Astrocyte (in vitro differentiated cells and primary cell): ENCODE measurements around the gene PDE6B. TPM values are rescaled to one million over a fixed set of nuclear protein-coding genes. Genes with fewer than 3 reads are reported as not detected.
A peak's percentile ranks its signal among the peaks of the same experiment; 100 is the strongest.

Experiments used
- DNase-seq: peaks from one replicate; pipeline ENCODE4 v3.0.0-alpha.2; 2010; ENCODE audit warnings: low read depth
- FAIRE-seq: peaks from 2 replicates; lab custom pipeline; 2011; peaks lifted over from hg19 to GRCh38; lab: Jason Lieb, UNC
- H2AFZ ChIP-seq: 2 replicates; pipeline ENCODE4 v1.6.0; 2012; ENCODE audit warnings: low read depth, low read length, inconsistent platforms
- H3K27ac ChIP-seq: 2 replicates; pipeline ENCODE4 v1.5.1; 2011; ENCODE audit warnings: low read depth, low read length, inconsistent platforms
- H3K27me3 ChIP-seq: 2 replicates; pipeline ENCODE4 v1.6.0; 2011; ENCODE audit warnings: low read length, inconsistent platforms; ENCODE audit not compliant: insufficient read depth
- H3K36me3 ChIP-seq: 2 replicates; pipeline ENCODE4 v1.5.1; 2011; ENCODE audit warnings: low read length, inconsistent platforms; ENCODE audit not compliant: insufficient read depth
- H3K4me1 ChIP-seq: 2 replicates; pipeline ENCODE4 v1.5.1; 2011; ENCODE audit warnings: low read length, inconsistent platforms; ENCODE audit not compliant: insufficient read depth
- H3K4me2 ChIP-seq: 2 replicates; pipeline ENCODE4 v1.6.0; 2012; ENCODE audit warnings: low read length, inconsistent platforms
- H3K4me3 ChIP-seq: 2 replicates; pipeline ENCODE4 v1.5.1; 2011; ENCODE audit warnings: low read depth, mild to moderate bottlenecking, low read length, inconsistent platforms; ENCODE audit not compliant: insufficient read depth
- H3K79me2 ChIP-seq: 2 replicates; pipeline ENCODE4 v1.6.0; 2012; ENCODE audit warnings: mild to moderate bottlenecking, low read length, inconsistent platforms; ENCODE audit not compliant: insufficient read depth
- H3K9ac ChIP-seq: 2 replicates; pipeline ENCODE4 v1.6.0; 2012; ENCODE audit warnings: mild to moderate bottlenecking, low read length, inconsistent platforms
- H3K9me3 ChIP-seq: 2 replicates; pipeline ENCODE4 v1.5.1; 2012; ENCODE audit warnings: low read depth, mild to moderate bottlenecking, low read length, inconsistent platforms; ENCODE audit not compliant: insufficient read depth
- H4K20me1 ChIP-seq: 2 replicates; pipeline ENCODE4 v1.6.0; 2012; ENCODE audit warnings: low read length, inconsistent platforms; ENCODE audit not compliant: insufficient read depth
- H3K27ac Mint-ChIP-seq: one replicate; pipeline ENCODE4 v1.8.0; 2021; ENCODE audit warnings: mild to moderate bottlenecking, mixed read lengths; ENCODE audit not compliant: unreplicated experiment
- H3K27me3 Mint-ChIP-seq: one replicate; pipeline ENCODE4 v1.8.0; 2021; ENCODE audit warnings: low read depth, mixed read lengths; ENCODE audit not compliant: unreplicated experiment
- H3K36me3 Mint-ChIP-seq: one replicate; pipeline ENCODE4 v1.8.0; 2021; ENCODE audit warnings: low read depth, mixed read lengths; ENCODE audit not compliant: unreplicated experiment
- H3K4me1 Mint-ChIP-seq: one replicate; pipeline ENCODE4 v1.8.0; 2021; ENCODE audit warnings: low read depth, mixed read lengths; ENCODE audit not compliant: unreplicated experiment
- H3K4me3 Mint-ChIP-seq: one replicate; pipeline ENCODE4 v1.8.0; 2021; ENCODE audit warnings: mild to moderate bottlenecking, moderate library complexity, mixed read lengths; ENCODE audit not compliant: unreplicated experiment
- H3K9me3 Mint-ChIP-seq: one replicate; pipeline ENCODE4 v1.8.0; 2021; ENCODE audit warnings: mild to moderate bottlenecking, mixed read lengths; ENCODE audit not compliant: unreplicated experiment
- CTCF ChIP-seq: IDR thresholded peaks from 2 replicates; pipeline ENCODE4 v1.5.1; 2011; ENCODE audit warnings: low read depth, mild to moderate bottlenecking, inconsistent platforms, low read length, moderate library complexity; ENCODE audit not compliant: insufficient read depth
- EZH2 ChIP-seq: IDR thresholded peaks from 2 replicates; pipeline ENCODE4 v1.6.1; 2012; ENCODE audit warnings: mild to moderate bottlenecking, low read length, inconsistent platforms; ENCODE audit not compliant: insufficient read depth
- total RNA-seq: library from RNA; stranded (reverse); gene quantifications from 2 replicates; pipeline ENCODE4 v1.2.1, GENCODE V29; 2021

The PDE6B gene
- total RNA-seq, 1 donor from 2014 or later, result 2.8 TPM

- Histone ChIP-seq H3K27ac (no peak overlapping the region), H3K4me2 (no peak overlapping the region), H3K4me3 (no peak overlapping the region), H3K36me3 (peaks cover 2% of the 10 kb centered on the region), H3K27me3 (no peaks in the 10 kb centered on the region), H3K4me1 (peaks cover 17% of the 10 kb centered on the region), H3K9ac (no peak overlapping the region), H4K20me1 (peaks cover 14% of the 10 kb centered on the region), H3K79me2 (peaks cover 24% of the 10 kb centered on the region), H3K9me3 (no peaks in the 10 kb centered on the region), H2AFZ (no peak overlapping the region)
- DNase-seq (no peak), FAIRE-seq (no peak)
- Mint-ChIP-seq H3K27ac (no peak overlapping the region), H3K9me3 (peaks cover 2% of the 10 kb centered on the region), H3K36me3 (peaks cover 8% of the 10 kb centered on the region), H3K4me3 (no peak overlapping the region), H3K27me3 (peaks cover 5% of the 10 kb centered on the region), H3K4me1 (peaks cover 5% of the 10 kb centered on the region)
- TF ChIP-seq EZH2 (no peak), CTCF (no peak)
Measured at GRCh38 chr4:703336-704197, 78.2 kb downstream of the PDE6B start.

GRCh38 chr4:704198-704891 lies 79.0 kb downstream of the PDE6B start:
- H3K4me1 ChIP-seq, result peaks cover 16% of the 10 kb centered on the region
- H3K27ac ChIP-seq, result no peak overlapping the region
- H3K27me3 Mint-ChIP-seq, result peaks cover 3% of the 10 kb centered on the region
- H3K79me2 ChIP-seq, result peaks cover 32% of the 10 kb centered on the region
- H3K9me3 ChIP-seq, result no peaks in the 10 kb centered on the region
- H3K9me3 Mint-ChIP-seq, result peaks cover 2% of the 10 kb centered on the region
- H3K27me3 ChIP-seq, result no peaks in the 10 kb centered on the region
- no peak overlapping the region for H2AFZ ChIP-seq
- DNase-seq (no peak), FAIRE-seq (no peak)
- no peak overlapping the region for H3K27ac Mint-ChIP-seq
- no peak for TF ChIP-seq EZH2
- TF ChIP-seq CTCF, result no peak
- peaks cover 22% of the 10 kb centered on the region for H4K20me1 ChIP-seq
- H3K4me1 Mint-ChIP-seq, result peaks cover 10% of the 10 kb centered on the region
- H3K36me3 Mint-ChIP-seq, result peaks cover 6% of the 10 kb centered on the region
- H3K9ac ChIP-seq, result no peak overlapping the region
- peaks cover 2% of the 10 kb centered on the region for H3K36me3 ChIP-seq
- H3K4me3 ChIP-seq, result no peak overlapping the region
- H3K4me3 Mint-ChIP-seq, result no peak overlapping the region
- H3K4me2 ChIP-seq, result no peak overlapping the region

- peak overlapping the region; percentile 53 for H2AFZ ChIP-seq
- no peaks in the 10 kb centered on the region for H3K9me3 ChIP-seq
- peaks cover 10% of the 10 kb centered on the region for H3K4me1 ChIP-seq
- peaks cover 2% of the 10 kb centered on the region for H3K9me3 Mint-ChIP-seq
- H3K27ac Mint-ChIP-seq, result no peak overlapping the region
- peaks cover 28% of the 10 kb centered on the region for H4K20me1 ChIP-seq
- H3K36me3 ChIP-seq, result peaks cover 2% of the 10 kb centered on the region
- TF ChIP-seq CTCF (no peak), EZH2 (no peak)
- H3K79me2 ChIP-seq, result peaks cover 38% of the 10 kb centered on the region
- H3K36me3 Mint-ChIP-seq, result peaks cover 6% of the 10 kb centered on the region
- FAIRE-seq (no peak), DNase-seq (no peak)
- no peak overlapping the region for H3K4me3 ChIP-seq
- peak overlapping the region; percentile 55 for H3K9ac ChIP-seq
- no peaks in the 10 kb centered on the region for H3K27me3 ChIP-seq
- peaks cover 3% of the 10 kb centered on the region for H3K27me3 Mint-ChIP-seq
- H3K27ac ChIP-seq, result no peak overlapping the region
- no peak overlapping the region for H3K4me3 Mint-ChIP-seq
- peaks cover 13% of the 10 kb centered on the region for H3K4me1 Mint-ChIP-seq
- H3K4me2 ChIP-seq, result peak overlapping the region; percentile 94
Measured at GRCh38 chr4:704971-705277, 79.6 kb downstream of the PDE6B start.
